ENCODE measurements around the gene ADARB2.

DNA sequence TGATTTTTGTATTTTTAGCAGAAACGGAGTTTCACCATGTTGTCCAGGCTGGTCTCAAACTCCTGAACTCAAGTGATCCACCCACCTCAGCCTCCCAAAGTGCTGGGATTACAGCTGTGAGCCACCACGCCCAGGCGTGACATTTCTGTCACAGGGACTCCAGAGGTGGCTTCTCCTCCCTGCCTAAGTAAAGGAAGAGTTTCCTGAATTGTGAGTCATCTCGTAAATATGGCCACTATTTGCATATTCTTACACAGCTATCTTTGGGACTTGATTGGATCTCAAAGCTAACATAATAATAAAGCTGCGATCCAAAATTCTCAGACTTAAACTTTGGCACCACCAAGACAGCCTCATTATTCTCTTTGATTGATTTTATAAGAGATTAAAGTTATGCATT, 50.1 kb downstream of the ADARB2 start:
- TF ChIP-seq TARDBP (IDR thresholded peaks at IDR 0.05; ENCODE audit: borderline replicate concordance): no peak
- no peak for TF ChIP-seq ETV6 (conservative IDR thresholded peaks at IDR 0.05 in 1 of 2, IDR thresholded peaks at IDR 0.05 in 1 of 2; ENCODE audit: borderline replicate concordance in 1 of 2, low read depth in 1 of 2)
- no peak for TF ChIP-seq POLR2A (IDR thresholded peaks at IDR 0.05; ENCODE audit: low read depth, low read length)
- TF ChIP-seq RAD21 (IDR thresholded peaks at IDR 0.05; ENCODE audit: insufficient read depth, low read depth, low read length): no peak
- no peak for TF ChIP-seq MXI1 (IDR thresholded peaks at IDR 0.05; ENCODE audit: low read depth, low read length)
- no peak for TF ChIP-seq BCL11A (IDR thresholded peaks at IDR 0.05; ENCODE audit: low read depth, low read length)
- TF ChIP-seq EZH2 (IDR thresholded peaks at IDR 0.05; ENCODE audit: borderline replicate concordance, control insufficient read depth, low read depth, low read length): no peak
- TF ChIP-seq NBN (IDR thresholded peaks at IDR 0.05): no peak

All from GM12878 (cell line).